Measurements from ENCODE around the gene DPM2.

Gene DPM2

DNA sequence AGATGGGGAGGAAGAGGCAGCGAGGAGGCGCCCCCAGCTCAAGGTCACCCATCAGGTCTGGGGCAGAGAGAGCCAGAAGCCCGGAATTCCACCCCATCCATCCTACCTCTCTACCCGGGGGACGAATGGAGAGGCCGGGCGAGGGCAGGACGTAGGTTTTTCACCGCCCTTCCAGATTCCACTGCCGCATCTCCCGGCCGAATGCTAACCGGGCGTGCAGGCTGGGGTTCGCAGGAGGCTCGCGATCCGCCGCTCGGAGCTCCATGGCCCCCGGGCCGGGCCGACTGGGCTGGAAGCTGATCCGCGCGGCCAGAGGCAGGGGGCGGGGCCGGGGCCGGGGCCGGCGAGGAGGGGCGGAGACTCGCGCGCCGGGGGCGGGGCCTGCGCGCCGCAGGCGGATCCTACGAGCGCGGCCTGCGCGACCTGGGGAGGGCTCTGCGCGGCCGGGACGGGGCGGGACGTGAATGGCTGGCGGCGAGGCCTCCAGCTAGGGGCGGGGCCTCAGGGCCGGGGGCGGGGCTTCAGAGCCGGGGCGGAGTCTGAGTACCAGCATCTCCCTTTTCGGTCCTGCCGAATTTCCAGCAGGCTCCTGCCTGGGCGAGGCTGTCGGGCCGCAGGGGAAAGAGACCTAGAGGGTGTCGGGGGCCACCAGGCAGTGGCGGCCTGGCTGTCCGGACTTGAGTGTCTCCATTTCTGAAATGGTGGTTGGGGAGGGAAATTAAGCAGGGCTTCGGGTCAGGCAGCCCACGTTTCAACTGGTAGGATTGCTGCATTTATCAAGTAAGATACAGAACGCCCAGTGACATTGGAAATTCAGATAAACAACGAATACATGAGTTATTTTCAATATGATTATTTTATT lies 20.7 kb downstream of the DPM2 start, which contains the start of gene ST6GALNAC4:
TSS of gene ST6GALNAC4 (minus strand) at position 322 of the 862 bp plus-strand sequence. CDS start 622 bp downstream, outside the sequence.
- DNase-seq = peak; percentile 95

DNA sequence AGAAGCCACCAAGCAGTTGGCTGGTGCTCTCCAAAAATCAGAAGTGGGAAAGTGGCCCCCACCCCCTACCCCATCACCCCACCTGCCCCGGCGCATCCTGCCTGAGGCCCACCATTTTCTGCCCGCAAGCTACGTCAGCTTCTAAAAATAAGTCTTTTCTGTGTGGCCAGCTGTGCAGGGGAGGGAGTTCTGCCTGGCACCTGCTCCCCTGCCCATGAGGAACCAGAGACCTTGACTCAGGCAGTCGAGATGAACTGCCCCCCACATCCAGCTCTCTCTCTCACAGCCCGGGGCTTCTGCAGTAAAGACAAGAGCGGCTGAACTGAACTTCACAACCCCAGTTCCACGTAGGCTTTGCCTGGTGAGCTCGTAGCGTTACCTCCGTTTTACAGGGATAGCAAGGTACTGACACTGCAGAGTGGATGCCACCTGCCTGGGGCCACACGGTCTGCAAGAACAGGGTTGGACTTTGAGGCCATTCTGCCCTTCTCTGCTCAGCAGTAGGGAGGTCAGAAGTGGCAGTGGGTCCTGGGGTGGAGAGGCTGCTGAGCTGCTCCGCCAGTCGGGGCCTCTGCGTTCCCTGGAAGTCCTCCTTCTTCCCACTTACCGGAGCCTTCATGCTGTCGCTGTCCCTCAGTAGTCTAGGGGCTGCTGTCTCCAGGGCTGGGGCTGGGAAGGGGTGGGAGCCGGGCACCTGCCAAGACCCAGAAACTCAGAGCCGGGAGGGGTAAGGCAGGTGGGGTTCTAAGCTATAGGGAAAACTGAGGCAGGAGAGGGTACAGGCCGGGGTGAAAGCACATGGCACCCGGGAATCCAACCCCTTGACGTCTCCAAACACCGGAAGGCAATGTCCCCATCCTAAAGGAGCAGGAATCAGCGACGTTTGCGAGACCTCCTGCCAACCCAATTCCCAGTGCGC lies 21.6 kb downstream of the DPM2 start:
- peak; percentile 66 for DNase-seq

DNA sequence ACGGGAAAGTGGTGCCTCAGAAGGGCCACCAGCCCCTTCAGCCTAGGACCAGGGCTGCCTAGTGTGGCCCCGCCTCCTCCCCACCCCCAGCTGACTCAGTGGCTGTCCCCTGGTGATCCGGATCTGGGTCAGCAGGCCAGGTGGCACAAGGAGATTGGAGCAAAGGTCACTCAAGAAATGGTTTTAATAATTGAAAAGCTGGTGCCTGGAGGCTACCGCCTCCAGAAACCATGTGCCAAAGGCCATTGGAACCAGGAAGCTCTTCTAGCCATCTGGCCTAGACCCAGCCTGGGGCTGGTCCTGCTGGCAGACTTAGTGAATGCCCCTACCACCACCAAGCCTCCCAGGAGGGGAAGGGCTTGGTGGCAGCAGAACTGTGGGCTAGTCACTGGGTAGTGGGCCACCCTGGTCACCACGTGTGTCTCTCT lies 22.3 kb downstream of the DPM2 start:
- no peak for DNase-seq

DNA sequence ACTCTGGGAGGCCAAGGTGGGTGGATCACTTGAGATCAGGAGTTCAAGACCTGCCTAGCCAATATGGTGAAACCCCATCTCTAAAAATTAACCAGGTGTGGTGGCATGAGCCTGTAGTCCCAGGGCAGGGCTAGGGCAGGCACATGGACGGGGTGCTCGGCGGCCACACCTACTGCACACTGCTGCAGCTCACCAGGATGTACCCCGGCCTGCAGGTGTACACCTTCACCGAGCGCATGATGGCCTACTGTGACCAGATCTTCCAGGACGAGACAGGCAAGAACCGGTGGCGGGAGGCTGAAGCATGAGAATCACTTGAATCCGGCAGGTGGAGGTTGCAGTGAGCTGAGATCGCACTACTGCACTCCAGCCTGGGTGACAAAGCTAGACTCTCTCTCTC lies 24.0 kb downstream of the DPM2 start:
- DNase-seq = no peak

DNA sequence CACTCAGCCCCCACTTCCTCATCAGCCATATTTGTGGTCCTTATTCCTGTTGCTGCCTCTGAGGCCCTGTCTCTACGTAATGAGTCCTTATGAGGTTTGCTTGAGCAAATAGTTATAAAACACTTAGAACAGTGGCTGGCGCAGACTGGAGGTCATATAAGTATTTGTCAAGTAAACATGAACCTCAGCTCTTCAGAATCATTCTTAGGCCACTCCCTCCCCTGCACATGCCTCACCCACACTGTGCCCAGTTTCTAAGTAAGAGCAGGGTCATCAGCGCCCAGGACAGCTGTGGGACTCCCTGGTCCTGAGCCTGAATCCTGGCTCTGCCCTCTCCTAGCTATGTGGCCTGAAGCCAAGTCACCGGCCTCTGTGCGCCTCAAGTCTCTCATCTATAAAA lies 24.8 kb downstream of the DPM2 start:
- DNase-seq = no peak

DNA sequence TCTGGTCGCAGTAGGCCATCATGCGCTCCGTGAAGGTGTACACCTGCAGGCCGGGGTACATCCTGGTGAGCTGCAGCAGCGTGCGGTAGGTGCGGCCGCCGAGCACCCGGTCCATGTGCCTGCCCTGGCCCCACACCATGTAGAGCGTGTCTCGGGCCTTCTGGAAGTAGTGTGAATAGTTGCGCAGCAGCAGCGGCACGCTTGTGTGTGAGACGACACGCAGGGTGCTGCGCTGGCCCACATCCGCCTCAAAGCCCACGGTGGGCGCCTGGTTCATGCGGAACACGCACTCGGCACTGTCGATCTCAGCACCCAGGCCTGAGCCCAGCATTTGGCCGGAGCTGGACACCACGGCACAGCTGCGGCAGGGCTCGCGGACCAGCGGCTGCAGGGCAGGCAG lies 25.4 kb downstream of the DPM2 start:
- no peak for DNase-seq

- peak; percentile 36 for DNase-seq
Measured at GRCh38 chr9:127910613-127911205, 26.9 kb downstream of the DPM2 start.

GRCh38 chr9:127909839-127910273 lies 27.8 kb downstream of the DPM2 start:
- no peak for DNase-seq

DNA sequence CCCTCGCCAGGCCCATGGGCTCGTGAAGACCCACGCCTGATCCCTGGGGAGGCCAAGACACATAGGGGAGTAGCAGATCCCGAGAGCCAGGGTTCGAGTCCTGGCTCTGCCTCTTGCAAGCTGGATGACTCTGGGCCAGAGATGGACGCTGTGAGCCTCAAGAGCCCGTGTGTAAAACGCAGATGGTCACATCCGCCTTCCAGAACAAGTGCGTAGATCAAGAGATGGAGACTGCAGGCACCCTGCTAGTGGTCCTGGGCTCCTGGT lies 29.1 kb downstream of the DPM2 start:
- no peak for DNase-seq

- no peak for DNase-seq
Measured at GRCh38 chr9:127907867-127908659, 29.6 kb downstream of the DPM2 start.

GRCh38 chr9:127905788-127906191 lies 31.9 kb downstream of the DPM2 start:
- peak; percentile 80 for DNase-seq

DNA sequence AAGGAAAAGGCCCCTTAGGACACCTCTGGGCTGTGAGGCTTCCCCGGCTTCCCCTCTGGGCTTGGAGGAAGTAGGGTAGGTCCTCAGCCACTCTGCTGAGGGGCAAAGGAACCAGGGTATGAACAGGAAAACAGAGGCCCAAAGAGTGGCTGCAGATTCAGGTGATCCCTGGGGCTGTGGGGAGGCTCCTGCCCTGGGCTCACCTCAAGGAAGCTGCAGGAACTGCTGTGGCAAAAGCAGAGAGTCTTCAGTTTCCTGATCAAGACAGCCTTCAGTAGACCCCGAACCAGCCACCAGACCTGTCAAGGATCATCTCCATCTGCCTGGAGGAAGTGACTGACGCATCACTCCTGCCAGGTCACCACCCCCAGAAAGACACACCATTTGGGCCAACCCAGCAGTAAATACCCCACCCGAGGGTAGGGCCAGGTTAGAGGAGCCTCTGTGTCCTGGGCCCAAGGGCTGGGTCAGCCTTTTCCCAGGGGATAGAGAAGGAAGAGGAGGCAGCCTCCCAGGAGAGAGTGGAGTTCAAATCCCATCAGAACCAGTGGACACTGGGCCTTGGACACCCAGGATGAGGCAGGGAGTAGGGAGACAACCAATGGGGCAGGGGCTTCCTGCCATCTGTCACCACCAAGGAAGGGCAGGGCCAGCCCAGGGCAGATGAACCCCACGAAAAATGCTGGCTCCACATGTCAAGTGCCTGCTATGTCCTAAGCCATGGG lies 32.5 kb downstream of the DPM2 start:
- peak; percentile 73 for DNase-seq

DNA sequence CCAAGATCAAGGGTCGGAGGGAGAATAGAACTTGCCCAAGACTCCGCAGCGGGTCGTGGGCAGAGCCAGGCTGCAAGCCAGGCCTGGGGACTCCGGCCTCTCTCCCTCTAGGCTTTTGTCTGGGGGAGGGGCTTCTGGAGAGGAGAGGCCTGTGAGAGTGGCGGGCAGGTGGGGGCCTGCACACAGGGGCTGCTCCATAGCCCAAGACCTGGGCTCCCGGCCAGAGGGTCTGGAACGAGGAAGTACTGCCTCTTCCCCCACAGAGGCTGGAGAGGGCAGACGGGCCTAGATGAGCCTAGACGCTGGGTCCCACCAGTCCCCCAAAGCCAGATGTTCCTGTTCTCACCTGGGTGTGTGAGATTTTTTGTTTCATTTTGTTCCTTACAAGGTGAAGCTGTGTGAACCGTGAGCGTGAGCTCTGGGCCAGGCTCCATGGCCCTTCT lies 33.1 kb downstream of the DPM2 start:
- DNase-seq = no peak

- peak; percentile 75 for DNase-seq
Measured at GRCh38 chr9:127903557-127904475, 33.8 kb downstream of the DPM2 start.

DNA sequence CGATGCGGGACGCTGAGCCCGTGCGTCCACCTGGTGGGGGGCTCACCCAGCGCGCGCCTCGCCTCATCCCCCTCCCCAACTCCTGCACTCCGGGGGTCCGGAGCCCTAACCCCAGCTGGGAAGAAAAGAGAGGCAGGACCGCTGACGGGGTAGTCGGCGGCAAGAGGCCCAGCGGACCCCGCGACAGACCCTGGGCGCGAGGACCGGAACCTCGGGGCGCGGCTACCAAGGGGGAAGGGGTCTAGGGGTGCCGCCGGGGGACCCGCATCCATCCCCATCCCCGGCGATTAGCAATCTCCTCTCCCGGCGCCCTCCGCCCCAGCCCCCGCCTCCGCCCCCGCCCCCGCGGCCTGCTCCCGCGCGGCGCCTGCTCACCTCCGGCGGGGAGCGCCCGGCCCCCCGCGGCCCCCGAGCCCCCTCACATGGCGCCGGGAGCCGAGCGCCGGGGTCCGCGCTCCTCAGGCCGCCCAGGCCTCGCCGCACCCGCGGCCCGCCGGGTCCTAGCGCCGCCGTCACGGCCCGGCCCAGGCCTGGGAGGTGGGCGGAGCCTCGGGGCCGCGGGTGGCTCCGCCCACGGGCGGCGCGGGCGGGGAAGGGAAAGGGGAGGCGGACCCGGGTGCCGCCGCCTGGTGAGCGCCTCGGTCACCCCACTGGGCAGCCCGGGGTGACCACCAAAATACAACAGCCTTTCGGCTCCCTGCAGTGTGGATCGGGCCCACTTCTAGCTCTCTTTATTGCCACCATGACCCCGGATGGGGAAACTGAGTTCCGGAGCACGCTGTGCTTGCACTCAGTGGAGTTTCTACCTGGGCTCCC lies 38.3 kb downstream of the DPM2 start, which contains the start of gene ST6GALNAC6:
TSS of gene ST6GALNAC6 (minus strand) at position 476 of the 816 bp plus-strand sequence. CDS start 1,622 bp downstream, outside the sequence.
- DNase-seq = peak; percentile 75

- DNase-seq = no peak
Measured at GRCh38 chr9:127898433-127899127, 39.1 kb downstream of the DPM2 start.

DNA sequence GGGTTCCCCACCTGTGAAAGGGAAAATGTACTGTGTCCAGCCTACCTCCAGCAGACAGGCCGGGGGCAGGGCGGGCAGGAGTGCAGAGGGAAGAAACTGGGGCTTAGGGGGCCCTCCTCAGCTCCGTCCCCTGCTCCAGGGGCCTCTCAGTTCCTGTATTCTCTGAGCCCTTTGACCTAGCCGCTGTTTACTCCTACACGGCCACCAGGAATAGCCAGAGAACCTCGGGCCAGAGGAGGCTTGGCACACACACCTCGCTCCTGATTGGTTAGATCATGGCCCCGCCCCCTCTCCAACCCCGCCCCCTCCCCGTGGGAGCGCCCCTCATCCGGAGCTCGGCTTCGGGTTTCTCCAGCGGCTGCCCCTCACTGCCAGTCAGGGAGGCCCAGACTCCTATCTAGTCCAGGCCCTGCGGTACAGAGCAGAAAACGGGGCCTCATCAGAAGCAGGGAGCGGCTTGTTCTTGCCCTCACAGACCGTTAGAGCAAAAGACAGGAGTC lies 40.4 kb downstream of the DPM2 start:
- peak; percentile 29 for DNase-seq

- no peak for DNase-seq
Measured at GRCh38 chr9:127896395-127897192, 41.1 kb downstream of the DPM2 start.

All from CD4-positive, alpha-beta T cell treated with Interleukin-21 for 1 hour (primary cell).